Esophagus mucosa (tissue), 1 donor: Measurements from ENCODE around the gene ERMARD. TPM values are rescaled to one million over a fixed set of nuclear protein-coding genes. Genes with fewer than 3 reads are reported as not detected.

Source experiments
- ATAC-seq: fragments of 200-7000 bp; cut with Tn5 transposase; one replicate; pipeline ENCODE4 v1.9.1; 2020
- total RNA-seq: library from RNA; stranded (reverse); gene quantifications from one replicate; pipeline ENCODE4 v1.2.4, GENCODE V29; 2023
- donor health status: DM: yes; HTN: yes; CAD: no.

ERMARD gene
- total RNA-seq, 1 donor from 2014 or later, result 19.6 TPM

DNA sequence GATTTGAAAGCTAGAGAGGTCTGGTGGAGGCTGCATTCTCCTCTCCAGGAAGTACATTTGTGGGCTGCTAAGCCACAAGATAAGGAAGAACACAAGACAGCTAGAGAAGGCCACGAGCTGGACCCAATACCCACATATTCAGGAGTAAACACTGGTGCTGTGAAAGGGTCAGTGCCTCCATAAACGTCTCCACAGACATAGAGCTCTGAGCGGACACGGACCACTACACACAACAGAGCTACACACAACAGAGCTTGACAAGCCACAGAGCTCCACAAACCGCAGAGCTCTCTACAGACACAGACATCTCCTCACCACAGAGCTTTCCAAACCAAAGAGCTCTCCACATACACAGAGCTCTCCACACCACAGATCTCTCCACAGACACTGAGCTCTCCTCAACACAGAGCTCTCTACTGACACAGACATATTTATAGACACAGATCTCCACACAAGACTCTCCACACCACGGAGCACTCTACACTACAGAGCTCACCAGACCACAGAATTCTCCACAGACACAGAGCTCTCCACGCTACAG is 51.9 kb downstream of the ERMARD start:
- no peak for ATAC-seq

DNA sequence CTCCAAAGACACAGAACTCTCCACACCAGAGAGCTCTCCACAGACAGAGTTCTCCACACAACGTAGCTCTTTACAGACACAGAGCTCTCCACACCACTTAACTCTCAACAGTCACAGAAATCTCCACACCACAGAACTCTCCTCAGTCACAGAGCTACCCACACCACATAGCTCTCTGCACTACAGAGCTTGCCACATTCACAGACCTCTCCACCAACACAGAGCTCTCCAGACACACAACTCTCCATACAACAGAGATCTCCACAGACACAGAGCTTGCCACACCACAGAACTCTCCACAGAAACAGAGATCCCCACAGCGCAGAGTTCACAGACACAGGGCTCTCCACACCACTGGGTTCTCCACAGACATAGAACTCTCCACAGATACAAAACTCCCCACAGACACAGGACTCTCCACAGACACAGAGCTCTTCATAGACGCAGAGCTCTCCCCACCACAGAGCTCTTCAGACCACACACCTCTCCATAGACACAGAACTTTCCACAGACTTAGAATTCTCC is 52.5 kb downstream of the ERMARD start:
- ATAC-seq, result no peak

DNA sequence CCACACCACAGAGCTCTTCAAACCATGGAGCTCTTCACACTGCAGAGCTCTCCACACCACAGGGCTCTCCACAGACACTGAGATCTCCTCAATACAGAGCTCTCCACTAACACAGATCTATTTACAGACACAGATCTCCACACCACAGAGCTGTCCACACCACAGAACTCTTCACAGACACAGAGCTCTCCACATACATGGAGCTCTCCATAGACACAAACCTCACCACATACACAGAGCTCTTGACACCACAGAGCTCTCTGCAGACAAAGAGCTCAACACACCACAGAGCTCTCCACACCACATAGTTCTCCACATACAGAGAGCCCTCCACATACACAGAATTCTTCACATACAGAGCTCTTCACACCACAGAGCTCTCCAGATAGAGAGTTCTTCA is 53.0 kb downstream of the ERMARD start:
- ATAC-seq, result no peak

DNA sequence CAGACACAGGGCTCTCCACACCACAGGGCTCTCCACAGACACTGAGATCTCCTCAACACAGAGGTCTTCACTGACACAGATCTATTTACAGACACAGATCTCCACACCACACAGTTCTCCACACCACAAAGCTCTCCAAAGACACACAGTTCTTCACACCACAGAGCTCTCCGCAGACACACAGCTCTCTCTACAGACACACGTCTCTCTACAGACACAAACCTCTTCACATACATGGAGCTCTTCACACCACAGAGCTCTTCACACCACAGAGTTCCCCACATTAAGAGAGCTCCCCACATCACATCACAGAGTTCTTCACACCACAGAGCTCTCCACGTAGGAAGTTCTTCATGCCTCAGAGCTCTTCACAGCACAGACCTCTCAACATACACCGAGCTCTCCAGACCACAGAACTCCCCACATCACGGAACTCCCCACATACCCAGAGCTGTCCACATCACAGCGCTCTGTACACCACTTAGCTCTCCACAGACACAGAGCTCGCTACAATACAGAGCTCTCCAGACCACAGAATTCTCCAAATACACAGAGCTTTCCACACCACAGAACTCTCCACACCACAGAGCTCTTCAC is 53.9 kb downstream of the ERMARD start:
- ATAC-seq, result no peak

DNA sequence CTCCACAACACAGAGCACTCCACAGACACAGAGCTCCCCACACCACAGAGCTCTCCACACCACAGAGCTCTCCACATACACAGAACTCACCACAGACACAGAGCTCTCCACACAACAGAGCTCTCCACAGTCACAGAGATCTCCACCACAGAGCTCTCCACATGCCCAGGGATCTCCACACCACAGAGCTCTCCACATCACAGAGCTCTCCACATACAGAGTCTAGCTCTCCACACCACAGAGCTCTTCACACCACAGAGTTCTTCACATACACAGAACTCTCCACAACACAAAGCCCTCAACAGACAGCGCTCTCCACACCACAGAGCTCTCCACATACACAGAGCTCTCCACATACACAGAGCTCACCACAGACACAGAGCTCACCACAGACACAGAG is 55.3 kb downstream of the ERMARD start:
- ATAC-seq, result no peak

DNA sequence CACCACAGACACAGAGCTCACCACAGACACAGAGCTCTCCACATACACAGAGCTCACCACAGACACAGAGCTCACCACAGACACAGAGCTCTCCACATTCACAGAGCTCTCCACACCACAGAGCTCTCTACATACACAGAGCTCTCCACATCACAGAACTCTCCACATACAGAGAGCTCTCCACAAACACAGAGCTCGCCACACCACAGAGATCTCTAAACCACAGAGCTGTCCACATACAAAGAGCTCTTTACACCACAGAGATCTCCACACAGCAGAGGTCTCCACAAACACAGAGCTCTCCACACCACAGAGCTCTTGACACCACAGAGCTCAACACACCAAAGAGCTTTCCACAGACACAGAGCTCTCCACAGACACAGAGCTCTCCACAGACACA is 55.8 kb downstream of the ERMARD start:
- no peak for ATAC-seq

DNA sequence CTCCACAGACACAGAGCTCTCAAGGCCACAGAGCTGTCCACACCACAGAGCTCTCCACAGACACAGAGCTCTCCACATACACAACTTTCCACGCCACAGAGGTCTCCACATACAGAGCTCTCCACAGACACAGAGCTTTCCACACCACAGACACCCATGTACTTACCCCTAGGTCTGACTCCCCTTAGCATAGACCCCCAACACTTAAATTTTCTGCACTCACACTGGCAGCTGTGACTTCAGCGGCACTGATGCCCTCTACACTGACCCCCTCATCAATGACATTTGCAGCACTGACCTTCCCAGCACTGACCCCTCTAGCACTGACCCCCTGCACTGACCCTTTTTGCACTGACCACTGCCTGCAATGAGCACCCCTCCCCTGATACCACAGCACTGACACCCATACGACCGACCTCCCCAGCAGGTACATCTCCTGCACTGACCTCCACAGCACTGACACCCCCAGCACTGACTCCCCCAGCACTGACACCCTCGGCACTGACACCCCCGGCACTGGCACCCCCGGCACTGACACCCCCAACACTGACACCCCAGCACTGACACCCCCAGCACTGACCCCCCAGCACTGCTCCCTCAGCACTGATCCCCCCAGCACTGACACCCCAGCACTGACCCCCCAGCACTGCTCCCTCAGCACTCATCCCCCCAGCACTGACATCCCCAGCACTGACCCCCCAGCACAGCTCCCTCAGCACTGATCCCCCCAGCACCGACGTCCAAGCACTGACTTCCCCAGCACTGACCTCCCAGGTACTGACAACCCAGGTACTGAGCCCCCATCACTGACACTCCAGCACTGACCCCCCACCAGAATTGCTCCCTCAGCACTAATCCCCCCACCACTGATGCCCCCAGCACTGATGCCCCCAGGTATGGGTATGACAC is 56.5 kb downstream of the ERMARD start:
- no peak for ATAC-seq

DNA sequence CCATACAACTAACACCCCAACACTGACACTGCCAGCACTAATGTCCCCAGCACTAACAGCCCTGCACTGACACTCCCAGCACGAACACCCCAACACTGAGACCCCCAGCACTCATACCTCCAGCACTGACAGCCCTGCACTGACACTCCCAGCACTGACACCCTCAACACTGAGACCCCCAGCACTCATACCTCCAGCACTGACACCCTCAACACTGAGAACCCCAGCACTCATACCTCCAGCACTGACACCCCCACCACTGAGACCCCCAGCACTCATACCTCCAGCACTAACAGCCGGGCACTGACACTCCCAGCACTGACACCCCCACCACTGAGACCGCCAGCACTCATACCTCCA is 57.2 kb downstream of the ERMARD start:
- no peak for ATAC-seq

DNA sequence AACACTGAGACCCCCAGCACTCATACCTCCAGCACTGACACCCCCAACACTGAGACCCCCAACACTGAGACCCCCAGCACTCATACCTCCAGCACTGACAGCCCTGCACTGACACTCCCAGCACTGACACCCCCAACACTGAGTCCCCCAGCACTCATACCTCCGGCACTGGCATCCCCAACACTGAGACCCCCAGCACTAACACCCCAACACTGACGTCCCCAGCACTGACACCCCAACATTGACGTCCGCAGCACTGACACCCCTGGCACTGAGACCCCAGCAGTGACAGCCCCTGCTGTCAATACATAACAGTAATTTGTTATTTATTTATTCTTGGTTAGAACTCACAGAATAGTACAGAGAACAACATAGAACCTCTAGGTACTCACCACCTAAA is 58.0 kb downstream of the ERMARD start:
- no peak for ATAC-seq

DNA sequence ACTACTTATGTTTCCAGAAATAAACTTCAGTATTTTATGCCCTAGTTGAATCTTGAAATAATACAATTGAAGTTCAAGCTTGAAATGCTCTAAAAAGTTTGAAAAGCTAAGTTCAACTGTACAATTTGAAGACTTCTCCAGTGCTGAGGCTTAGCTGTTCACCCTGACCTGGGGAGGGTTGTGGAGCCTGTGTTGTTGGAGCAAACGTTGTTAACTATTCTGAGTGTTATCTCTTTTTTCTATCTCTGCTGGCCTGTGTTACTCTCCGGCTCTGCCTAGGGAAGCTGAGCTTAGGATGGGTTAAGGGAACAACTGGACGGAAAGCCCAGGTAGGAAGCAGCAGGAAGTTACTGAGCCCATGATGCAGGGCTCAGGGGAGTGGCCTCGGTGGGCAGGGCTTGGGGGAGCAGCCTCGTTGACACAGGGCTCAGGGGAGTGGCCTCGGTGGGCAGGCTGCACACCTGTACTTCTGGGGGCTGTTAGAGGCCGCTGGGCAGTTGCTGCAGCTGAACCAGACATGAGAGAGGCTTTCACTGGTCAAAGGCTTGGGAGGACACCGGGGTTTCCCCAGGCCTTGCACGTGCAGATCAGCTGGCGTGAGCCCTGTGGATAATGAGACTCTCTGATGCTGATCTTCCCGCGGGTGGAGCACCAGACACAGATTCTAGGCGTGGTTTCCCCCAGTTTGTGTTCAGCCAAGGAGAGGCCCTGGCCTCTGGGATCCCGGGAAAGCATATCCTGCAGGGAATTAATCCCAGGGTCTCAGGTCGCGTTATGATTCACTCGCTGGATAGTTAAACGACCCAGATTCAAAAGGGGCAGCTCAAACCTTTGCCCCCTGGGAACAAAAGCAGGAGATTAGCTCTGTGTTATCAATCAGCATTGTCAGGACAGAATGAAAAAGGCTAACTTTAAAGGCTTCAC is 58.9 kb downstream of the ERMARD start:
- peak; percentile 38 for ATAC-seq

DNA sequence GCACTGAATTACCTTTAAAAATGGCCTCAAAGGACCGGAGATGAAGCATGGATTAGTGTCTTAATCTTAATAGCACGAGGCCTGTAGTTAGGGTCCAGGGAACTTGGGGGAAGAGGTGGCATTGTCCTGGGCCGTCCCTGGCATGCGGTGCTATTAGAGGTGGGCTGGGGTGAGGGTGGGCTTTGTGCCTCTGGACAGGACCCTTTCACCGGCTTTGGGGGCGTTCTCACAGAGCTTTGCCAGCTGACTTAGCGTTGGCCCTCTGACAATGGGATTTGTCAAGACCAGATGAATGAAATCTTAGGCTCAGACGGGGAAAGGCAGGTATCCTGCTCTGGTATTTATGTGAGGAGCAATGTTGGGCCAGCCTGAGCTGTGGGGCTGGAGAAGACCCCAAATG is 59.6 kb downstream of the ERMARD start:
- no peak for ATAC-seq

DNA sequence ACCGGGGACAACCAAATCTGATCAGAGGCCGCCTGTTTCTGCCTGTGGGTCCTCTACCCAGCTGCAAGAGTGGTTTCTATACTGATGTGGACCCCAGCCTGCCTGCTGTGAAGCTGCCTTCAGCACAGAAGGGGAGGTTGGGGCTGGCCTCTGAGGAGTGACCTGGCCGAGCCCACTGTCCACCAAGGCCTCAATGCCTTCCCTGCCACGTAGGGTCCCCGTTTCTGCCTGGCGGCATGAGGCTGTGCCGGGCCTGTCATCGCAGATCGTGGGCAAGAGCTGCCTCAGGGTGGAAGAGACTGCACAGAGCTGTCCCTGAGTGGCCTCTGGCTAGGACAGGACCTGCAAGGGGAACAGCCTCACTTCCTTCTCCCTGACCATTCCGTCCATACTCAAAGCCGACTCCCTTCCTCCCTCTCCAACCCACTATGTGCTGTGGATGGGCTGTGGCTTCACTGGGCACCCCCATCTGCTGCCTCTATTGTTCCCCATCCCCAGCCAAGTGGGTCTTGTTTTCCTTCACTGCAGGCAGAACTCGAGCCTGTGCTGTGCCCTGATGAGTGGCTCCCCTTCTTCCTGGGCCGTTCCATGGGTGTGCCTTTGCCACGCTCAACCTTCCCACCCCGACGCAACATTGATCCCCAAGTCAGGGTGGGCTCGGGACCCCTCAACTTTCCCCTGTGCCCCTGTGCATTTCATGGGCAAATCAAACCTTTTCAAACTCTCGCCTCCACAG is 60.3 kb downstream of the ERMARD start:
- no peak for ATAC-seq

DNA sequence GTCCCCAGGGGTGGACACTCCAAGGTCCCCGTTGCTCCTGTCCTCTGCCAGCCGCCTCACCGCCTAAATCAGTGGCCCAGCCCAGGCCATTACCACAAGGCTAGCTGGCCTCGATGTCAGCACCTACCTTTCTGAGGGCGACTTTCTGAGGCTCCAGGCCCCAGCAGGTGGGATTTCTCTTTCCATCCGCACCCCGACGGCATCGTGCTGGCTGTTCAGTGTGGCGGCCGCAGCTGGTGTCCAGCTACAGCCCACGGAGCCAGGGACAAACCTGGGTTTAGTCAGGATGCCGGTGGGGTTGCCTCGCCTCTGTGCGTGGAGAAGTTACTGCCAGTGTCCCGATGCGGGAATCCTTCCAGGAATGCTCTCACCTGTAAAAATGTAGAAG is 60.8 kb downstream of the ERMARD start:
- no peak for ATAC-seq

DNA sequence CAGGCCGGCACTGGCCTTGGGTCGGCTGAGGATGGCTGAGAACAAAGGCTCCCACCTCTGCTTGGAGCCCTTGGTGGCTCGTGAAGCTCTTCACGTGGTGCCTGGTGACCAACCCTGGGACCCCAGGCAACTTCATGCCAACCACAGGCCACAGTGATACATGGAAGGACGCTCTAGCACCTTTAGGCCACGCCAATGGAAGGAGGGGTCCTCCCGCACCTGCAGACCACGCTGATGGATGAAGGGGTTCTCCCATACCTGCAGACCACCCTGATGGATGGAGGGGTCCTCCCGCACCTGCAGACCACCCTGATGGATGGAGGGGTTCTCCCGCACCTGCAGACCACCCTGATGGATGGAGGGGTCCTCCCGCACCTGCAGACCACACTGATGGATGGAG is 62.5 kb downstream of the ERMARD start:
- ATAC-seq, result no peak

DNA sequence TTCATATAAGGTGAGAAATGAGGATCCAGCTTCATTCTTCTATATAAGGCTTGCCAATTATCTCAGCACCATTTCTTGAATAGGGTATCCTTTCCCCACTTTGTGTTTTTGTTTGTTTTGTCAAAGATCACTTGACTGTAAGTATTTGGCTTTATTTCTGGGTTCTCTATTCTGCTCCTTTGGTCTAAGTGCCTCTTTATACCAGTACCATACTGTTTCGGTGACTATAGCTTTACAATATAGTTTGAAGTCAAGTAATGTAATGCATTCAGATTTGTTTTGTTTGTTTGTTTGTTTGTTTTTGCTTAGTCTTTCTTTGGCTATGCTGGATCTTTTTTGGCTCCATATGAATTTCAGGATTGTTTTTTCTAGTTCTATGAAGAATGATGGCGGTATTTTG is 64.6 kb downstream of the ERMARD start:
- ATAC-seq, result no peak

DNA sequence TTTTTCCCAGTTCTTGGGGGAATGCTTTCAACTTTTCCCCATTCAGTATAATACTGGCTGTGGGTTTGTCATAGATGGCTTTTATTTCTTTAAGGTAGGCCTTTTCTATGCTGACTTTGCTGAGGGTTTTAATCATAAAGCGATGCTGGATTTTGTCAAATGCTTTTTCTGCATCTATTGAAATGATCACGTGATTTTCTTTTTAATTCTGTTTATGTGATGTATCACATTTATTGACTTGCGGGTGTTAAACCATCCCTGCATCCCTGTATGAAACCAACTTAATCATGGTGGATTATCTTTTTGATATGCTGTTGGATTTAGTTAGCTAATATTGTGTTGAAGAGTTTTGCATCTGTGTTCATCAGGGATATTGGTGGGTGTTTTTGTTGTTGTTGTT is 65.6 kb downstream of the ERMARD start:
- no peak for ATAC-seq

DNA sequence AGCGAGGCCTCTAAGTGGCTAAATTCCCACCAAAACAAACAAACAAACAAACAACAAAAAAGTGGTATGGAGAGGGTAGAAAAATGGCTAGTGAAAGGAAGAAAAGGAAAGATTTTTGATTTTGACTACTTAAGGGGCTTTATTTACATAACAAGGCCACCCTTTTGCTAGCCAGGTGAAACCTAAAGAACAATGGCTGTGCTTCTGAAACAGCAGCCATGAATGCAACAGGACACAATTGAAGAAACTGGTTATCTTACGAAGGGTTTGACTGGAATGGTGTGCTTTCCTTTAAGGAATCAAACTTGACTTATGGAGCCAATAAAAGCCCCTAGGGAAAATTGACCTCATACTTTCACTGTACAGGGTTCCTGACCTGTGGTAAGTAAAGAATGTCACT is 68.9 kb downstream of the ERMARD start:
- ATAC-seq, result no peak

DNA sequence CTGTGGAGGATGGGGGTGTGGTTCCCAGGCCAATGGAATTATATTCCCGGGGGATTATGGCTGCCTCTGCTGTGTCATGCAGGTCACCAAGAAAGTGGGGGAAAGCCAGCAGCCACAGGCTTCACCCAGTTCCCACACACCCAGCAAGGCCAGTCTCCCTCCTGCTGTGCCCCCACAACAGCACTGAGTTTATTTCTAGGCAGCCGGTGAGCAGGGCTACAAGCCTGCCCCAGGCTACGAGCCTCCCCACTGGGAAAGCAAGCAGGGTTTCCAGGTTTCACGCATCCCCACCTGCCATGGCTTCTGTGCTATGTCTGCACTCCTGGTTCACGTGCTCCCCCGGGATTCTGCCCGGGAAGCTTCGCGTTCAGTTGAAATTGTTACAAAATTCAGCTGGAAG is 72.6 kb downstream of the ERMARD start:
- ATAC-seq, result no peak

DNA sequence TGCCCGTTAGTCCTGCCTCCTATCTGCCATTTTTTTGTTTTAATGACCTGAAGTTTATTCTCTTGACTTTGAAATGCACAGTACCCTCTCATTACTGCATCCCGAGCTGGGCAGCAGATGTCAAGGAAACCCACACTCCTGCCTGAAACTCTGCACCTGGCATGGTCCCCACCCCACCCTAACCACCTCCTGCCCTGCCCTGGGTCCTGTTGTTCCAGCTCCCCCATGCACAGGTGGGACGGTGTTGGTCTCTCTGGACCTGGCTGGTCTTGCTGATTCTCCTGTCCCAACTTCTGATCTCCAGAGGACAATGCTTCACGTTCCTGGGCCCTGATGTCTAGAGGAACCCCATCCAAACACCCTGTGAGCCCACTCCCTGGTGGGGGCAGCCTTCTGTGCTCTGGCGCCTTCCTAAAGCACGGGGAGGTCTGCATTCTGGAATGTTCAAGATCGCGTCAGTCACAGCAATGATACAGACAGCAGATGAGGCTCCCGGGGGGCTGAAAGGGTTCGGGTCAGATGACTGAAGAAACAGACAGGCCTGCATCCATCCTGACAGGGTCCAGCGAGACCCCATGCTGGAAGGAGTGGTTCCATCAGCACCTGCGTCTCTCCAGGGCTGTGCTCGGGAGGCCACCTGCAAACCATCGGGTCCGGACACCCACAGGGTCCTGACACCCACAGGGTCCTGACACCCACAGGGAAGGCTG is 73.6 kb downstream of the ERMARD start:
- no peak for ATAC-seq

DNA sequence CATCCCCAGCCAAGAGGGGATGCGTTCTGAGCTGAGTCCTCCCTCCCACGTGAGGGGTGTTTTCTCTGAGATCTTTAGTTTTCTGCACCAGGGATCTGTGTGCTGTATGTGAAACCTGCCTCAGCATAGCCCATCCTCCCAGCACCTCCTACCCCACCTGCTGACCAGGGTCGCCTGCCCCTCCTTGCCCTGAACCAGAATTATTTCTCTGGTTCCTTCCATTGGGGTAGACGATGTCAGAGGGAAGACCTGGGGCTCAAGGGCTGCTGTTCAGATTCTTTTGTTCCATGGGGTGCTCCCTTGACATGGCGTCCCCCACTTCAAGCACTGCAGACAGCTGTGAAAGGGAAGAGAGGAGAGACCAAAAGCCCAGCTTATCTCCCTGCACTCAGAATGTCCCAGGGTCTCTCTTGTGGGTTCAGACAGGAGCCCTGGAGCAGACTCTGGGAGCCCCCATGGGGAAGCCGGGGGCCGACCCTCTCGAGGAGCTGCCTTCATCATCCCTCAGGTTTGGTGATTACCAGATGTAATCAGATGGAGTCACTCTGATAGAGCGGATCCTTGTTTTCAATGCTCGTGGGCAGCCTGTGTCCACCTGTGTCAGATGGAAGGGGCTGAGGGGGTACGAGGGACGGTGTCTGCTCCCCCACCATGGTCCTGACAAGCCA is 74.3 kb downstream of the ERMARD start:
- no peak for ATAC-seq

DNA sequence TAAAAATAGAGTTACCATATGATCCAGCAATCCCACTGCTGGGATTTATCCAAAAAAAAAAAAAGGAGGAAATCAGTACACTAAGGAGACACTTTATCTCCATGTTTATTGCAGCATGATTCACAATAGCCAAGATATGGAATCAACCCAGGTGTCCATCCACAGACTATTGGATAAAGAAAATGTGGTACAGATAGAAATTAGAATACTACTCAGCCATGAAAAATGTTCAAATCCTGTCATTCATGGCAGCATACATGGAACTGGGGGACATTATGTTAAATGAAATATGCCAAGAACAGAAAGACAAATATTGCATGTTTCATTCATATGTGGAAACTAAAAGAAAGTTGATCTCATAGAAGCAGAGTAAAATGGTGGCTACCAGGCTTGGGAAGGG is 75.3 kb downstream of the ERMARD start:
- no peak for ATAC-seq
